H9 (cell line): Measurements from ENCODE around the gene CCL7. TPM values are rescaled to one million over a fixed set of nuclear protein-coding genes. Genes with fewer than 3 reads are reported as not detected.

Source experiments
- DNase-seq: peaks from one replicate; pipeline ENCODE4 v3.0.0-alpha.2; 2017
- H2AFZ ChIP-seq: one replicate; pipeline ENCODE4 v1.6.1; 2013; ENCODE audit warnings: mild to moderate bottlenecking, low read length, control low read depth, moderate library complexity
- H2AK5ac ChIP-seq: 2 replicates; pipeline ENCODE4 v1.6.1; 2013; ENCODE audit warnings: low read length, control low read depth, mixed read lengths; ENCODE audit not compliant: insufficient read length
- H2BK120ac ChIP-seq: one replicate; pipeline ENCODE4 v1.6.1; 2013; ENCODE audit warnings: low read depth, mild to moderate bottlenecking, low read length, control low read depth, inconsistent platforms; ENCODE audit not compliant: poor library complexity, severe bottlenecking
- H2BK12ac ChIP-seq: 2 replicates; pipeline ENCODE4 v1.6.1; 2013; ENCODE audit warnings: low read length, control low read depth, mixed read lengths, low read depth; ENCODE audit not compliant: insufficient read length
- H2BK15ac ChIP-seq: 2 replicates; pipeline ENCODE4 v1.6.1; 2013; ENCODE audit warnings: low read depth, low read length, control low read depth
- H2BK20ac ChIP-seq: one replicate; pipeline ENCODE4 v1.6.1; 2013; ENCODE audit warnings: low read depth, mild to moderate bottlenecking, low read length, control low read depth, inconsistent platforms; ENCODE audit not compliant: poor library complexity, severe bottlenecking
- H2BK5ac ChIP-seq: 2 replicates; pipeline ENCODE4 v1.6.1; 2013; ENCODE audit warnings: low read length, control low read depth, mixed read lengths; ENCODE audit not compliant: insufficient read length
- H3K14ac ChIP-seq: 2 replicates; pipeline ENCODE4 v1.6.1; 2013; ENCODE audit warnings: low read length, control low read depth; ENCODE audit not compliant: insufficient read depth
- H3K18ac ChIP-seq: 2 replicates; pipeline ENCODE4 v1.6.1; 2013; ENCODE audit warnings: low read depth, mild to moderate bottlenecking, mixed read lengths, low read length, control low read depth; ENCODE audit not compliant: insufficient read length
- H3K23ac ChIP-seq: 2 replicates; pipeline ENCODE4 v1.6.1; 2013; ENCODE audit warnings: low read length, control low read depth, mixed read lengths, low read depth; ENCODE audit not compliant: insufficient read length
- H3K23me2 ChIP-seq: 2 replicates; pipeline ENCODE4 v1.6.1; 2013; ENCODE audit warnings: low read depth, mild to moderate bottlenecking, mixed read lengths, low read length, control low read depth; ENCODE audit not compliant: insufficient read length, poor library complexity, severe bottlenecking
- H3K27ac ChIP-seq: 2 replicates; pipeline ENCODE4 v1.5.1; 2013; ENCODE audit warnings: low read length, control low read depth, mixed read lengths, low read depth; ENCODE audit not compliant: insufficient read length
- H3K27me3 ChIP-seq: 2 replicates; pipeline ENCODE4 v1.6.1; 2013; ENCODE audit warnings: low read length, control low read depth, inconsistent platforms; ENCODE audit not compliant: insufficient read depth
- H3K4ac ChIP-seq: 2 replicates; pipeline ENCODE4 v1.6.1; 2013; ENCODE audit warnings: low read depth, mild to moderate bottlenecking, control low read depth, inconsistent platforms, low read length, moderate library complexity
- H3K4me1 ChIP-seq: 2 replicates; pipeline ENCODE4 v1.6.1; 2013; ENCODE audit warnings: low read length, control low read depth, inconsistent platforms; ENCODE audit not compliant: insufficient read depth
- H3K4me2 ChIP-seq: 2 replicates; pipeline ENCODE4 v1.6.1; 2013; ENCODE audit warnings: low read length, control low read depth, mixed read lengths; ENCODE audit not compliant: insufficient read length, insufficient read depth
- H3K56ac ChIP-seq: 2 replicates; pipeline ENCODE4 v1.6.1; 2013; ENCODE audit warnings: low read depth, mild to moderate bottlenecking, mixed read lengths, low read length, control low read depth; ENCODE audit not compliant: insufficient read length
- H3K79me1 ChIP-seq: 2 replicates; pipeline ENCODE4 v1.6.1; 2013; ENCODE audit warnings: low read depth, mild to moderate bottlenecking, moderate library complexity, low read length, control low read depth, inconsistent platforms; ENCODE audit not compliant: insufficient read depth, poor library complexity, severe bottlenecking
- H3K79me2 ChIP-seq: 2 replicates; pipeline ENCODE4 v1.6.1; 2013; ENCODE audit warnings: low read length, control low read depth, inconsistent platforms; ENCODE audit not compliant: insufficient read depth
- H3K9ac ChIP-seq: 2 replicates; pipeline ENCODE4 v1.6.1; 2013; ENCODE audit warnings: low read length, control low read depth, mixed read lengths; ENCODE audit not compliant: insufficient read length; ENCODE audit errors: extremely low read depth
- H3K9me3 ChIP-seq: one replicate; pipeline ENCODE4 v1.6.1; 2013; ENCODE audit warnings: low read depth, low read length, inconsistent platforms; ENCODE audit not compliant: control insufficient read depth
- H3T11ph ChIP-seq: one replicate; pipeline ENCODE4 v1.6.1; 2013; ENCODE audit warnings: mild to moderate bottlenecking, low read length, control low read depth, inconsistent platforms
- H4K20me1 ChIP-seq: one replicate; pipeline ENCODE4 v1.6.1; 2013; ENCODE audit not compliant: control insufficient read depth, insufficient read length, insufficient read depth
- H4K5ac ChIP-seq: 2 replicates; pipeline ENCODE4 v1.6.1; 2013; ENCODE audit warnings: low read depth, mild to moderate bottlenecking, mixed read lengths, low read length, control low read depth; ENCODE audit not compliant: insufficient read length
- H4K8ac ChIP-seq: replicated peaks from 2 replicates; pipeline ENCODE4 v1.6.1; 2013; ENCODE audit warnings: low read length, control low read depth, mixed read lengths, low read depth; ENCODE audit not compliant: insufficient read length
- H4K91ac ChIP-seq: 2 replicates; pipeline ENCODE4 v1.6.1; 2013; ENCODE audit warnings: low read depth, mild to moderate bottlenecking, moderate library complexity, mixed read lengths, low read length, control low read depth; ENCODE audit not compliant: insufficient read length
- H3K27ac Mint-ChIP-seq, 3 experiments: 2 replicates in 2 of 3; 3 replicates in 1 of 3; pipeline ENCODE4 v1.8.0; 2020 to 2021; ENCODE audit warnings: mixed read lengths in 3 of 3, mild to moderate bottlenecking in 1 of 3, moderate library complexity in 1 of 3
- H3K27me3 Mint-ChIP-seq: 2 replicates; pipeline ENCODE4 v1.8.0; 2021; ENCODE audit warnings: low read depth, mild to moderate bottlenecking, moderate library complexity, mixed read lengths
- H3K36me3 Mint-ChIP-seq, 3 experiments: 2 replicates in 2 of 3; 3 replicates in 1 of 3; pipeline ENCODE4 v1.8.0; 2020 to 2021; ENCODE audit warnings: low read depth in 3 of 3, mixed read lengths in 3 of 3; ENCODE audit not compliant: insufficient read depth in 1 of 3
- H3K4me1 Mint-ChIP-seq, 2 experiments: 2 replicates each; pipeline ENCODE4 v1.8.0; 2020; ENCODE audit warnings: mixed read lengths in 2 of 2
- H3K4me3 Mint-ChIP-seq, 2 experiments: 2 replicates in 1 of 2; 3 replicates in 1 of 2; pipeline ENCODE4 v1.8.0; 2020 to 2021; ENCODE audit warnings: mild to moderate bottlenecking in 2 of 2, mixed read lengths in 2 of 2, moderate library complexity in 1 of 2
- H3K9me3 Mint-ChIP-seq, 2 experiments: 2 replicates in 1 of 2; 3 replicates in 1 of 2; pipeline ENCODE4 v1.8.0; 2020; ENCODE audit warnings: mild to moderate bottlenecking in 2 of 2, mixed read lengths in 2 of 2, moderate library complexity in 1 of 2
- WGBS: extraction: QIAGEN DNeasy Blood & Tissue Kit; methylation state at CpG from one replicate; pipeline ENCODE4 v1.1.7; 2013; ENCODE audit warnings: missing lambda C conversion rate, low lambda C conversion rate, mixed read lengths; ENCODE audit not compliant: insufficient read length; ENCODE audit errors: extremely low coverage; 5-methylcytosine and 5-hydroxymethylcytosine counted together
- total RNA-seq: library from RNA; stranded (reverse); gene quantifications from 2 replicates; pipeline ENCODE4 v1.2.1, GENCODE V29; 2021
- TF ChIP-seq, protein P1 (sequence below): fragments of 200-600 bp; sonication (generic); conservative IDR thresholded peaks from 3 replicates; pipeline ENCODE4 v1.8.0; 2021; ENCODE audit warnings: antibody characterized with exemption, mild to moderate bottlenecking

The CCL7 gene
- total RNA-seq, 1 experiment from 2014 or later = not detected

DNA sequence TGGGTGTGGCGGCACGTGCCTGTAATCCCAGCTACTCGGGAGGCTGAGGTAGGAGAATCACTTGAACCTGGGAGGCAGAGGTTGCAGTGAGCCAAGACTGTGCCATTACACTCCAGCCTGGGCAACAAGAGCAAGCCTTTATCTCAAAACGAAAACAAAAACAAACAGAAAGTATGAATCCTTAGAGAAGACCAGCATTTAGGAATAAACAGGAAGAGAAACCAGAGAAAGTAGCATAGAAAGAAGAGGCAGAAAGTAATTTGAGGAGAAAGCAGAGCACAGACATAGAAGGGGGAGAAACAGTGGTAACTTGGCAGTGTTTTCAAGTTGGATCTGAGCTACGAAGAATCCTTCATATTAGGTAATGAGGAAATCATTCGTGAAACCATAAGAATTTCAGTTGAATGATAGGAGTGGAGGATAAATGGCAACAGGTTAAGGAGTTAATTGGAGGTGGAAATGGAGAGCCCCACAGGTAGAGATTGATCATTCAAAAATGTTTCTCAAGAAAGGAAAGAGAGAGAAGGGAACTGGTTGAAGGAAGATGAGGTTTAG is 24.6 kb upstream of the CCL7 start:
- DNase-seq = no peak
- no peaks in the 10 kb centered on the region for H3K36me3 Mint-ChIP-seq
- Histone ChIP-seq H3K79me2 (no peaks in the 10 kb centered on the region), H3K9me3 (no peaks in the 10 kb centered on the region), H2BK15ac (no peak overlapping the region), H3K4me1 (no peaks in the 10 kb centered on the region), H2BK5ac (no peak overlapping the region), H2BK20ac (no peak overlapping the region), H3K27ac (no peak overlapping the region), H2AK5ac (no peak overlapping the region), H3K18ac (no peak overlapping the region), H4K8ac (no peak overlapping the region), H2BK120ac (no peak overlapping the region), H3K4me2 (no peak overlapping the region), H3K23ac (no peak overlapping the region), H4K5ac (no peak overlapping the region), H4K20me1 (no peaks in the 10 kb centered on the region), H3K9ac (no peak overlapping the region), H2AFZ (no peak overlapping the region), H3K56ac (no peak overlapping the region), H3K4ac (no peak overlapping the region), H4K91ac (no peak overlapping the region), H3K79me1 (no peaks in the 10 kb centered on the region), H3K27me3 (no peaks in the 10 kb centered on the region), H3T11ph (no peak overlapping the region), H3K23me2 (no peaks in the 10 kb centered on the region), H2BK12ac (no peak overlapping the region), H3K14ac (no peak overlapping the region)
- WGBS = 100% methylated on average over 1 of the region's 6 CpGs
- H3K9me3 Mint-ChIP-seq = no peaks in the 10 kb centered on the region
- TF ChIP-seq, protein P1, sequence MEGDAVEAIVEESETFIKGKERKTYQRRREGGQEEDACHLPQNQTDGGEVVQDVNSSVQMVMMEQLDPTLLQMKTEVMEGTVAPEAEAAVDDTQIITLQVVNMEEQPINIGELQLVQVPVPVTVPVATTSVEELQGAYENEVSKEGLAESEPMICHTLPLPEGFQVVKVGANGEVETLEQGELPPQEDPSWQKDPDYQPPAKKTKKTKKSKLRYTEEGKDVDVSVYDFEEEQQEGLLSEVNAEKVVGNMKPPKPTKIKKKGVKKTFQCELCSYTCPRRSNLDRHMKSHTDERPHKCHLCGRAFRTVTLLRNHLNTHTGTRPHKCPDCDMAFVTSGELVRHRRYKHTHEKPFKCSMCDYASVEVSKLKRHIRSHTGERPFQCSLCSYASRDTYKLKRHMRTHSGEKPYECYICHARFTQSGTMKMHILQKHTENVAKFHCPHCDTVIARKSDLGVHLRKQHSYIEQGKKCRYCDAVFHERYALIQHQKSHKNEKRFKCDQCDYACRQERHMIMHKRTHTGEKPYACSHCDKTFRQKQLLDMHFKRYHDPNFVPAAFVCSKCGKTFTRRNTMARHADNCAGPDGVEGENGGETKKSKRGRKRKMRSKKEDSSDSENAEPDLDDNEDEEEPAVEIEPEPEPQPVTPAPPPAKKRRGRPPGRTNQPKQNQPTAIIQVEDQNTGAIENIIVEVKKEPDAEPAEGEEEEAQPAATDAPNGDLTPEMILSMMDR = no peak
- H3K4me1 Mint-ChIP-seq = peaks cover 14 to 16% of the 10 kb centered on the region in 2 experiments
- H3K27me3 Mint-ChIP-seq = no peaks in the 10 kb centered on the region; the same call in none of the 2 replicates
- H3K27ac Mint-ChIP-seq = no peak overlapping the region
- H3K4me3 Mint-ChIP-seq = no peak overlapping the region
